Activated naive CD8-positive, alpha-beta T cell treated with anti-CD3 and anti-CD28 coated beads, Interleukin-2, amount 50 U/mL, for 24 hours (primary cell): Measurements from ENCODE around the gene ACBD4.
A peak's percentile ranks its signal among the peaks of the same experiment; 100 is the strongest.

Experiments used
- ATAC-seq: fragments of 150-1000 bp; cut with Tn5 transposase; one replicate; pipeline ENCODE4 v1.10.0; 2021
- DNase-seq: peaks from one replicate; pipeline ENCODE4 v3.0.0; 2021
- H3K27ac Mint-ChIP-seq: one replicate; pipeline ENCODE4 v1.8.0; 2021; ENCODE audit warnings: mild to moderate bottlenecking, mixed read lengths
- H3K27me3 Mint-ChIP-seq: one replicate; pipeline ENCODE4 v1.8.0; 2021; ENCODE audit warnings: mixed read lengths
- H3K36me3 Mint-ChIP-seq: one replicate; pipeline ENCODE4 v1.8.0; 2021; ENCODE audit warnings: low read depth, mixed read lengths
- H3K4me1 Mint-ChIP-seq: one replicate; pipeline ENCODE4 v1.8.0; 2021; ENCODE audit warnings: mixed read lengths
- H3K4me3 Mint-ChIP-seq: one replicate; pipeline ENCODE4 v1.8.0; 2021; ENCODE audit warnings: mild to moderate bottlenecking, moderate library complexity, mixed read lengths
- H3K9me3 Mint-ChIP-seq: one replicate; pipeline ENCODE4 v1.8.0; 2021; ENCODE audit warnings: mixed read lengths

Gene ACBD4, protein sequence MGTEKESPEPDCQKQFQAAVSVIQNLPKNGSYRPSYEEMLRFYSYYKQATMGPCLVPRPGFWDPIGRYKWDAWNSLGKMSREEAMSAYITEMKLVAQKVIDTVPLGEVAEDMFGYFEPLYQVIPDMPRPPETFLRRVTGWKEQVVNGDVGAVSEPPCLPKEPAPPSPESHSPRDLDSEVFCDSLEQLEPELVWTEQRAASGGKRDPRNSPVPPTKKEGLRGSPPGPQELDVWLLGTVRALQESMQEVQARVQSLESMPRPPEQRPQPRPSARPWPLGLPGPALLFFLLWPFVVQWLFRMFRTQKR

GRCh38 chr17:45135192-45135977 is at the start of gene ACBD4:
ACBD4 (plus strand) TSS chr17:45135687; CDS start chr17:45136145, 458 bp downstream.
- peak; percentile 90 for ATAC-seq
- Mint-ChIP-seq H3K27ac (peak within 1 kb of the TSS; percentile 60), H3K27me3 (peaks cover 8% of the 10 kb centered on the region), H3K36me3 (no peaks in the 10 kb centered on the region), H3K4me3 (peak within 1 kb of the TSS; percentile 82), H3K4me1 (peaks cover 17% of the 10 kb centered on the region), H3K9me3 (no peaks in the 10 kb centered on the region)
- DNase-seq: peak; percentile 97

- peaks cover 46% of the 10 kb centered on the region for H3K36me3 Mint-ChIP-seq
- H3K9me3 Mint-ChIP-seq: no peaks in the 10 kb centered on the region
- H3K4me3 Mint-ChIP-seq: no peak overlapping the region
- no peaks in the 10 kb centered on the region for H3K27me3 Mint-ChIP-seq
- no peaks in the 10 kb centered on the region for H3K4me1 Mint-ChIP-seq
- ATAC-seq (no peak), DNase-seq (no peak)
- no peak overlapping the region for H3K27ac Mint-ChIP-seq
These were observed 49.1 kb upstream of the ACBD4 start for GRCh38 chr17:45086391-45086790.

- Mint-ChIP-seq H3K4me1 (no peaks in the 10 kb centered on the region), H3K4me3 (no peak overlapping the region), H3K9me3 (no peaks in the 10 kb centered on the region), H3K36me3 (peaks cover 43% of the 10 kb centered on the region), H3K27me3 (no peaks in the 10 kb centered on the region), H3K27ac (no peak overlapping the region)
- no peak for ATAC-seq
- DNase-seq: no peak
These were observed 48.5 kb upstream of the ACBD4 start for GRCh38 chr17:45086865-45087503.

- Mint-ChIP-seq H3K4me1 (no peaks in the 10 kb centered on the region), H3K27me3 (no peaks in the 10 kb centered on the region), H3K27ac (no peak overlapping the region), H3K4me3 (no peak overlapping the region), H3K36me3 (peaks cover 42% of the 10 kb centered on the region), H3K9me3 (no peaks in the 10 kb centered on the region)
- DNase-seq (no peak), ATAC-seq (no peak)
These were observed 47.9 kb upstream of the ACBD4 start for GRCh38 chr17:45087504-45087975.

GRCh38 chr17:45087978-45088377 is 47.5 kb upstream of the ACBD4 start:
- Mint-ChIP-seq H3K27me3 (no peaks in the 10 kb centered on the region), H3K36me3 (peaks cover 43% of the 10 kb centered on the region), H3K4me1 (no peaks in the 10 kb centered on the region), H3K4me3 (no peak overlapping the region), H3K27ac (no peak overlapping the region), H3K9me3 (no peaks in the 10 kb centered on the region)
- DNase-seq: no peak
- ATAC-seq: no peak

GRCh38 chr17:45088741-45089140 is 46.7 kb upstream of the ACBD4 start:
- Mint-ChIP-seq H3K27ac (no peak overlapping the region), H3K4me1 (no peaks in the 10 kb centered on the region), H3K4me3 (no peak overlapping the region), H3K27me3 (no peaks in the 10 kb centered on the region), H3K9me3 (no peaks in the 10 kb centered on the region), H3K36me3 (peaks cover 48% of the 10 kb centered on the region)
- no peak for DNase-seq
- ATAC-seq: no peak

DNA sequence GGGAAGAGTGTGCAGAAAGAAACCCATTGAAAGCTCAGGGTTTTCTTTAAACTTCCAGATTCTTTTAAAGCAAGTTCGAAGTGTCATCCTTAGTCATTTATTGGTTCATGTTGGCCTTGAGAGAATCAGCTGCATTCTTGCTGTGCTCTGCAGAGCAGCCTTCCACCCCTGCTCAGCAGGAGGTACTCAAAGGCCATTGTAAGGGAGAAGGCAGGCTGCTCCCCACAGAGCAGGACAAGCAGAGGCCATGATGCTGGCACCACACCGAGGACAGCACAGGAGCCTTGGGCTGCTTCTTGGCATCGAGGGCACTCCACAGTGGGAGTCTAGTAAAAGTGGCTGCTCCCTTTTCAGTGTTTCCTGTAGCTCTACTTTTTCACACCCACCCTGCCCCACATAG is 44.8 kb upstream of the ACBD4 start:
- ATAC-seq: no peak
- Mint-ChIP-seq H3K4me3 (no peak overlapping the region), H3K9me3 (no peaks in the 10 kb centered on the region), H3K27ac (no peak overlapping the region), H3K4me1 (no peaks in the 10 kb centered on the region), H3K27me3 (no peaks in the 10 kb centered on the region), H3K36me3 (peaks cover 58% of the 10 kb centered on the region)
- DNase-seq: no peak

- Mint-ChIP-seq H3K9me3 (no peaks in the 10 kb centered on the region), H3K36me3 (peaks cover 60% of the 10 kb centered on the region), H3K4me3 (no peak overlapping the region), H3K27me3 (no peaks in the 10 kb centered on the region), H3K4me1 (no peaks in the 10 kb centered on the region), H3K27ac (no peak overlapping the region)
- no peak for ATAC-seq
- DNase-seq: no peak
These were observed 43.6 kb upstream of the ACBD4 start for GRCh38 chr17:45091778-45092425.

DNA sequence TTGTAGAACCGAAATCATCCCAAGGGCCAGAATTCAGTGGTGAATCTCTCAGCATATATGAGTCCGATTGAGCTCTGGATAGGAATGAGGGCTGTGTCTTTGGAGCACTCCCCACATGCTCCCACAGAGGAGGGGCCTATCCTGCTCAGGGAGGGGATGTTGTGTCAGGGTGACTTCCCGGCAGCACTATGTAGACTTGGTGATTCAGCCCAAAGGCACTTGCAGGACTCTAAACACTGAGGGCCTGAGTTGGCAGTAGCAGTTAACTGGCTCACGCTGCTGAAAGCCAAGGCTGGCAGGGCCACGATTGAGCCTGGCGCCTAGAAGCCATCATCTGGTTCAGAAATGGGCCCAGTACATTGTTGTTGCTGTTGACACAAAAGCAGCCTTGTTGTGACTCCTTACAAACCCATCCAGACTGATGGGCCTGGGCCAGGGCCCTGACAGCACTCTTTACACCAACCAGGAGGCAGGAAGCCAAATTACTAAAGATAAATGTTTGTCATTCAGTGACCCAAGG is 42.5 kb upstream of the ACBD4 start:
- Mint-ChIP-seq H3K4me1 (no peaks in the 10 kb centered on the region), H3K27ac (no peak overlapping the region), H3K4me3 (no peak overlapping the region), H3K9me3 (no peaks in the 10 kb centered on the region), H3K27me3 (no peaks in the 10 kb centered on the region), H3K36me3 (peaks cover 58% of the 10 kb centered on the region)
- ATAC-seq: no peak
- DNase-seq: no peak

GRCh38 chr17:45093444-45094110 is 41.9 kb upstream of the ACBD4 start:
- peaks cover 60% of the 10 kb centered on the region for H3K36me3 Mint-ChIP-seq

GRCh38 chr17:45096141-45096540 is 39.3 kb upstream of the ACBD4 start:
- peaks cover 55% of the 10 kb centered on the region for H3K36me3 Mint-ChIP-seq
- H3K27me3 Mint-ChIP-seq: no peaks in the 10 kb centered on the region
- ATAC-seq: no peak
- H3K27ac Mint-ChIP-seq: peak overlapping the region; percentile 45
- no peaks in the 10 kb centered on the region for H3K4me1 Mint-ChIP-seq
- H3K9me3 Mint-ChIP-seq: no peaks in the 10 kb centered on the region
- DNase-seq: no peak
- no peak overlapping the region for H3K4me3 Mint-ChIP-seq

More at GRCh38 chr17:45093444-45094110, 41.9 kb upstream of the ACBD4 start:
- ATAC-seq: no peak
- Mint-ChIP-seq H3K4me1 (no peaks in the 10 kb centered on the region), H3K4me3 (no peak overlapping the region), H3K9me3 (no peaks in the 10 kb centered on the region), H3K27ac (no peak overlapping the region), H3K27me3 (no peaks in the 10 kb centered on the region)
- no peak for DNase-seq

DNA sequence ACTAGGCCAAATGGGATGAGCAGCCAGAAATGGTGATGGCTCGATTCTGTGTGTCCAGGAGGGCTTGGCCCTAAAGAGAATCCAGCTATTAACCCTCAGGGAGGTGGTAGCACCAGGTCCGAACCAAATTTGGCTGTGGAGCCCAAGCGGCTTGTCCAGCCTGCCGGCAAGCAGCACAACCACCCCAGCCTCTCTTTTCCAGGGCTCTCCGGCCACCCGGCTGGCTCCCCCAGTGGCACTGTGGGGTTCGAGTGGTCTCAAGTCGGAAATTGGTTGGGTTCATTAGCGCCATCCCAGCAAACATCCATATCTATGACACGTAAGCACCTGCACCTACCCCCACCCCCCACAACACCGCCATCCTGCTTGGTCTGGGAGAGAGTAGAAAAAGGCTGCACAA is 38.6 kb upstream of the ACBD4 start:
- Mint-ChIP-seq H3K36me3 (peaks cover 55% of the 10 kb centered on the region), H3K27me3 (no peaks in the 10 kb centered on the region), H3K4me3 (no peak overlapping the region), H3K4me1 (no peaks in the 10 kb centered on the region), H3K9me3 (no peaks in the 10 kb centered on the region), H3K27ac (no peak overlapping the region)
- no peak for ATAC-seq
- DNase-seq: no peak

- H3K4me3 Mint-ChIP-seq: no peak overlapping the region
- ATAC-seq: no peak
- DNase-seq: no peak
- H3K9me3 Mint-ChIP-seq: no peaks in the 10 kb centered on the region
- H3K27me3 Mint-ChIP-seq: no peaks in the 10 kb centered on the region
- H3K27ac Mint-ChIP-seq: no peak overlapping the region
- H3K4me1 Mint-ChIP-seq: no peaks in the 10 kb centered on the region
- peaks cover 55% of the 10 kb centered on the region for H3K36me3 Mint-ChIP-seq
These were observed 37.2 kb upstream of the ACBD4 start for GRCh38 chr17:45098081-45098868.
